GM18519 (cell line): ENCODE results near the gene IYD.
"Not testable (repeated sequence)": the region's sequence is repeated elsewhere in the genome, so short reads cannot be mapped to it uniquely, and the experiment has no call there.

Source experiments
- ATAC-seq: cut with Tn5 transposase; IDR thresholded peaks from one replicate; pipeline ENCODE4 v1.9.1; 2021; ENCODE audit warnings: mild to moderate bottlenecking, moderate library complexity; ENCODE audit not compliant: unreplicated experiment, low FRiP score

Gene IYD

GRCh38 chr6:150426198-150426597 lies 57.4 kb downstream of the IYD start:
- ATAC-seq, result no peak

- no peak for ATAC-seq
Measured at GRCh38 chr6:150427037-150427602, 58.3 kb downstream of the IYD start.

DNA sequence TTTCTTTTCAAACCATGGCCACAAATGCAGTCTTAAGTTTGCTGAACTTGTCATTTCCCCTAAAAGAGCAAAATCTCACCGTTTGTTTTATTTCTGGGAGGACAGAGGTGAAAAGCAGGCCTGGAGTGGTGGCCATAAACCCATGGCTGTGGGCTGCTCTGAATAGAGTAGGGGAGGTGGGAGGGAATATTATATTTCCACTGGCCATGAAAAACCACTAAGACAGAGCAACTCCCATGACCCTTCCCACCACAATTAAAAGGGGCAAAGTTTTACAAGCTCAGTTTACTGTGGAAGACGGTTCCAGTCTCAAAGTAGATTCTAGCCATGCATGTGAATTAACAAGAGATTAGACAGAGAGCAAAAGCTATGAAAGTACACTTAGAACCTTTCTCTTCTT lies 59.0 kb downstream of the IYD start:
- ATAC-seq, result no peak

GRCh38 chr6:150430815-150431214 lies 62.0 kb downstream of the IYD start:
- ATAC-seq, result no peak

DNA sequence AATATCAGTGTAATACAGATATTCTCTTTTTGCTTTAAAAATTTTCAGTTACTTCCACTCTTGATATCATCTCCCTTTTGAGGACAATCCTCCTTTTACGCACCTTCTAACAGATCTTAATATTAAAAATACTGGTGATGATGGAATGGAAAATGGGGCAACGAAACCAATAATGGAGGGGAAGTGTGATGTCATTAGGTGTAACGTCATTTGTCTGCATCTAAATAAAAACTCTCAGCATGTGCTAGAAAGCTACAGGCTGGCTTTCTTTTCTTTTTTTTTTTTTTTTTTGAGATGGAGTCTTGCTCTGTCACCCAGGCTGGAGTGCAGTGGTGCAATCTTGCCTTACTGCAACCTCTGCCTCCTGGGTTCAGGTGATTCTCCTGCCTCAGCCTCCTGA lies 66.5 kb downstream of the IYD start:
- no peak for ATAC-seq

DNA sequence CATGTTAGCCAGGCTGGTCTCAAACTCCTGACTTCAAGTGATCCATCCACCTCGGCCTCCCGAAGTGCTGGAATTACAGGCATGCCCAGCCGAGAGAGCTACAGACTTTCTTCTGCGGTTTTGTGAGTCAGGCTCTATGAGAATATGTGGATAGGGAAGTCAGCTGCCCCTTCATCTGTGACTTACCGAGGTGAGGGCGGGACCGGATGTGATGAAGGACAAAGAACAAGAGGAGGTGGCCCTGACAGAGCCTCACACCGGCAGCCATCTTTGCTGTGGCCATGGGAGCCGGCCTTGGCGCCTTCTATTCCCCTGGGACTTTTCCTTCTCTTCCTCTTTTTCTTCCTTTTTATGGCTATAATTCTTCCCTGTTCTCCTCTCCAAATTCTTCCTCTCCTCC lies 67.0 kb downstream of the IYD start:
- ATAC-seq, result no peak

DNA sequence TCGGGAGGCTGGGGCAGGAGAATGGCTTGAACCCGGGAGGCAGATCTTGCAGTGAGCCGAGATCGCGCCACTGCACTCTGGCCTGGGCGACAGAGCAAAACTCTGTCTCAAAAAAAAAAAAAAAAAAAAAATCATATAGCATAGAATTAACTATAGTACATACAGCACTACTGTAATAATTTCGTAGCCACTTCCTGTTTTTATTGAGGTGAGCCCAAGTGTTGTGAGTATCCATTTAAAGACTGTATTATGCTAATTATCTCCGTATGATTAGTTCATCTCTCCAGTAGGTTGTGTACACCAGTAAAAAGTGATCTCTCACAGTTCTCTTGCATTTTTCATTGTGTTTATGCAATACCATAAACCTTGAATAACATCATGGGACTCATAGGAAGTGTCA lies 70.6 kb downstream of the IYD start:
- ATAC-seq, result no peak

DNA sequence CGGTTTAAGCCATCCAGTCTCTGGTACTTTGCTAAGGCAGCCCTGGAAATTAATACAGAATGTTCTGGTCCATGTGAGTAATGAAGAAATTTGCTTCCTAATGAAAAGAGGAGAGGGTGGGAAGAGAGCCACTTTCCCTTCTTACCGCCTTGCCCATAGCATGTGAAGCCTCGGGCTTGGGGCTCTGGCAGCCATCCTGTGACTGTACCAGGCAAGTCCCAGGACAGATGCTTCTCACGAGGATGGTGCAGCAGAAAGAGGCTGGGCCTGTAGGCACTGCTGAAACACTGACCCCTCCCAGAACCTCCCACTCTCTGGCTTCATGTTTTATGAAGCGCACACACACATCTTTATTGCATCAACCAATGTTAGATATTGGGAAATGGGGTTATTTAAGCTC lies 74.8 kb downstream of the IYD start:
- ATAC-seq, result no peak

GRCh38 chr6:150444308-150444707 lies 75.5 kb downstream of the IYD start:
- ATAC-seq, result no peak

DNA sequence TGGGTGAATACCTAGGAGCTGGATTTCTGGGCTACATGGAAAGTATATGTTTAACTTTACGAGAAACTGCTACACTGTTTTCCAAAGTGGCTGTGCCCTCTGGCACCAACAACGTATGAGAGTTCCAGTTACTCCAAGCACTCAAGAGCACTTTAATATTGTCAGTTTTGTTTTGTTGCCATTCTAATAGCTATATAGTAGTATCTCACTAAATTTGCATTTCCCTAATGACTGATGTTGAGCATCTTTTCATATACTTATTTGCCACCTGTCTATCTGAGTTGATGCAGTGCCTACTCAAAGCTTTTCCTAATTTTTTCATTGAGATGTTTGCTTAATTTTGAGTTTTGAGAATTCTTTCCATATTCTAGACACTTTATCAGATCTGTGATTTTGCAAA lies 76.7 kb downstream of the IYD start:
- no peak for ATAC-seq

GRCh38 chr6:150448221-150448620 lies 79.4 kb downstream of the IYD start:
- no peak for ATAC-seq

DNA sequence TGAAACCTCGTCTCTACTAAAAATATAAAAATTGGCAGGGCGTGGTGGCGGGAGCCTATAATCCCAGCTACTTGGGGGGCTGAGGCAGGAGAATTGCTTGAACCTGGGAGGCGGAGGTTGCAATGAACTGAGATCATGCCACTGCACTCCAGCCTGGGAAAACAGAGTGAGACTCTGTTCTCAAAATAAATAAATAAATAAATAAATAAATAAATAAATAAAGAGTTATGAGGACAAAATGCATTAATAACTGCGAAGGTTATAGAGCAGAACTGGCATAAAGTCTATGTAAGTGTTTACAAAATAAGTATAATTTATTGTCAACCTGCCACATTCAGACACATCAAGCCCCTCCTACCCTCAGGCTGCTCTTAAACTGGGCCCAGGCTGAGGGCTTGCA lies 80.2 kb downstream of the IYD start:
- not testable (repeated sequence) for ATAC-seq

GRCh38 chr6:150450918-150451317 lies 82.1 kb downstream of the IYD start:
- no peak for ATAC-seq

DNA sequence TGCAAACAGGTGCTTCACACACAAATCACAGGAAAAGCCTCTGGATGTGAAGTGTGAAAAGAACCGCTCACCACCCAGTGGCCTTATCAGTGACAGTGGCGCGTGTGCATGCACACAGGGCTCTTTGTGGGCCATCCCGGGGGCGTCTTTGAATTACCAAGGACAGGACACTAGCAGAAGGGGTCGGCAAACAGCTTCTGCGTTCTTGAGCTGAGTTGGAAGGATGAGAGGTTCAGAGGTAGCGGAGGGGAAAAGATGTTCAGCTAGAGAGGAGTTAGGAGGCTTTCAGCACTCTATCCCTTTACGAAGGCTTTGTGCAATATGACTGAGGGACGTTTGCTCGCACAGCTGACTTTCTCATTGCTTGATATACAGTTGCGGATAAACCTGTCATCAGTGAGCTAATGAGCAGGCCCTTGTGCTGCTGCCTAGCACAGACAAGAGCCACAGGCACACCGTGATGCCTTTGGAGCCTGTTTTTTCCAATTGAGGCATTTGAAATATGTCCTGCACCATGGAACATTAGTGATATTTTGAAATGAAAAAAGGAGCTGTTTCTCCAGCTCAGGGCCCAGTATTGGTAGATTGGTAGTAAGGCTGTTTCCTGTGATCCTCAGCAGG lies 83.1 kb downstream of the IYD start:
- ATAC-seq, result no peak

- no peak for ATAC-seq
Measured at GRCh38 chr6:150452428-150453243, 83.8 kb downstream of the IYD start.

DNA sequence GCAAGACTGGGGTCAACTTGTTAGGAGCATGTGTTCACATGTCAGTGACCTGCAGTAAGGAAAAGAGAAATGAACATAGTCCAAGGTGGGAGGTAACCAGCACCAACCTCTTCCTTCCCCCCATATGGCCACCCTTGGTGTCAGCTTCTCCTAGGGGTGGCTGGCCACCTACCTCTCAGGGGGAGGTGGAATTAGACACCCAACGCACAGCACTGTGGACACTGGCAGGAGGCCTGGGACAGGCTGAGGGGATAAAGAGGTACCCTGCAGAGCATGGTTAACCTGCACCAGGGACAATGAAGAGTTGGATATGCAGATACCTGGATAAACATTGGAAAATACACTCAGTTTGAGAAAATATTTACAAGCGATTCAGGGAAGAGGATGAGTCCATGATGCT lies 84.5 kb downstream of the IYD start:
- ATAC-seq, result no peak
